Tibial nerve (tissue), 4 donors: Measurements from ENCODE around the gene ICE2. TPM values are rescaled to one million over a fixed set of nuclear protein-coding genes. Genes with fewer than 3 reads are reported as not detected.

Source experiments
- DNase-seq, 2 donors: peaks; one replicate each; pipeline ENCODE4 v3.0.0-alpha.2; 2019; ENCODE audit warnings: low spot score in 2 of 2
- H3K27ac ChIP-seq, 4 donors: fragments of 200-600 bp; sonication (generic) in 3 of 4; one replicate each; pipeline ENCODE4 v1.5.1; 2017 to 2019; ENCODE audit warnings: mild to moderate bottlenecking in 1 of 4
- H3K27me3 ChIP-seq, 2 donors: fragments of 200-600 bp; sonication (generic) in 1 of 2; one replicate each; pipeline versions ENCODE4 v1.5.1 to v1.6.0; 2017 to 2019
- H3K36me3 ChIP-seq, 3 donors: fragments of 200-600 bp; sonication (generic); one replicate each; pipeline ENCODE4 v1.5.1; 2018 to 2019
- H3K4me1 ChIP-seq, 4 donors: fragments of 200-600 bp; sonication (generic) in 3 of 4; one replicate each; pipeline ENCODE4 v1.5.1; 2017 to 2019
- H3K4me3 ChIP-seq, 4 donors: fragments of 200-600 bp; sonication (generic) in 3 of 4; one replicate each; pipeline ENCODE4 v1.5.1; 2017 to 2019; ENCODE audit warnings: mild to moderate bottlenecking in 1 of 4, moderate library complexity in 1 of 4
- H3K9me3 ChIP-seq, 4 donors: fragments of 200-600 bp; sonication (generic) in 3 of 4; one replicate each; pipeline ENCODE4 v1.5.1; 2017 to 2019
- EP300 ChIP-seq, 2 donors: sonication (generic); formaldehyde crosslinking; IDR thresholded peaks; one replicate each; pipeline ENCODE4 v1.6.1; 2017; ENCODE audit warnings: antibody characterized with exemption in 2 of 2, mild to moderate bottlenecking in 1 of 2
- POLR2A ChIP-seq, 2 donors: fragments of 450-650 bp; IDR thresholded peaks; one replicate each; pipeline ENCODE4 v1.6.1; 2017; ENCODE audit warnings: antibody characterized with exemption in 2 of 2, mild to moderate bottlenecking in 2 of 2, moderate library complexity in 2 of 2
- WGBS, 2 donors: methylation state at CpG; one replicate each; pipeline ENCODE4 v1.1.5; 2018; 5-methylcytosine and 5-hydroxymethylcytosine counted together
- total RNA-seq, 4 donors: library from RNA; depleted of rRNA; stranded (reverse); fragments of >200 nt; gene quantifications; one replicate each; pipeline ENCODE4 v1.1.0, GENCODE V29; 2016
- TF ChIP-seq, protein P1 (sequence below), 5 experiments: fragments of 200-600 bp in 3 of 5; fragments of 450-650 bp in 2 of 5; sonication (generic) in 3 of 5; IDR thresholded peaks; one replicate each; pipeline ENCODE4 v1.5.1; 2016 to 2019; ENCODE audit warnings: antibody characterized with exemption in 5 of 5, mild to moderate bottlenecking in 3 of 5, moderate library complexity in 2 of 5

The ICE2 gene
- total RNA-seq = 10 to 100 TPM; 23.9 to 44.1 (median 26.0) TPM

DNA sequence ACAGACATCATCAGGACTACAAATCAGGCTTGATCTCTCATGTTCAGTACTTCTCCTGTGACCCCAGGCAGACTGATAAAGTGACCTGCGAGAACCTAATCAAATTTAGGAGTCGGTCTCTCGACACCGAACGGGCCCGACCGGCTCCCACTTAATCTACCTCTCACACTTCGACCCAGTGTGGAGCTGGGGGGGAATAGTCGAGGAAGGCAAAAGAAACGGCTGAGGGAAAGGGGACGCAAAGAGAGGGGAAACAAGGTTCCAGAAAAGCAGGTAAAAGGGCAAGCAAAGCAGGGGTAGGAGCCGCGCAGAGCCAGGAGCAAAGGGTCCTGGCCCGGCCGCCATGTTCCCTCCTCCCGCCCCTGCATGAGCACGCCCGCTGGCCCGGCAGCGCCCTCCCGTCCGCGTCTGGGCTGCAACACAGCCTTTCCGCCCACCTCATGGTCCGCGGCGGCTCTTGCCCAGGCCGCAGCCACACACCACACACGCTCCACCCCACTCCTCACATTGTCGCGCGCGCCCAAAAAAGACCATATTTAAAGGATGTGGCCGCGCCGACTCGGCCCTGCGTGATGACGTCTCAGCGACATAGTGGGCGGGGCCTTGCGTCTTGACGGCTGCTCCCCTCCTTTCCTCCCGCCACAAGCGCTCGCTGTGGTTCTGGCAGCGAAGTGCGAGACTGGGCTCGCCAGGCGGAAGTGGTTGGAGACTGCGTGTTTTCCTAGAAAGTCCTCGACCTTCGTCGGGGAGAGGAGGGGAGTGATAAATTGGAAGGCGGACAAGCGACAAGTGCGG, at the start of gene ICE2:
ICE2 (minus strand) TSS at position 577 of the 795 bp plus-strand sequence. CDS start 1,165 bp downstream, outside the sequence.
- peaks cover 0 to 15% (median 0%) of the 10 kb centered on the region in 3 donors for H3K36me3 ChIP-seq
- H3K4me3 ChIP-seq = peak within 1 kb of the TSS; percentile 58 to 90 (median 81)
- no peaks in the 10 kb centered on the region for H3K27me3 ChIP-seq
- peaks cover 4 to 54% (median 15%) of the 10 kb centered on the region in 4 donors for H3K4me1 ChIP-seq
- H3K9me3 ChIP-seq = no peaks in the 10 kb centered on the region
- 0 to 2% methylated on average over 52 to 57 of the region's 57 CpGs for WGBS, 2 donors
- TF ChIP-seq, protein P1, sequence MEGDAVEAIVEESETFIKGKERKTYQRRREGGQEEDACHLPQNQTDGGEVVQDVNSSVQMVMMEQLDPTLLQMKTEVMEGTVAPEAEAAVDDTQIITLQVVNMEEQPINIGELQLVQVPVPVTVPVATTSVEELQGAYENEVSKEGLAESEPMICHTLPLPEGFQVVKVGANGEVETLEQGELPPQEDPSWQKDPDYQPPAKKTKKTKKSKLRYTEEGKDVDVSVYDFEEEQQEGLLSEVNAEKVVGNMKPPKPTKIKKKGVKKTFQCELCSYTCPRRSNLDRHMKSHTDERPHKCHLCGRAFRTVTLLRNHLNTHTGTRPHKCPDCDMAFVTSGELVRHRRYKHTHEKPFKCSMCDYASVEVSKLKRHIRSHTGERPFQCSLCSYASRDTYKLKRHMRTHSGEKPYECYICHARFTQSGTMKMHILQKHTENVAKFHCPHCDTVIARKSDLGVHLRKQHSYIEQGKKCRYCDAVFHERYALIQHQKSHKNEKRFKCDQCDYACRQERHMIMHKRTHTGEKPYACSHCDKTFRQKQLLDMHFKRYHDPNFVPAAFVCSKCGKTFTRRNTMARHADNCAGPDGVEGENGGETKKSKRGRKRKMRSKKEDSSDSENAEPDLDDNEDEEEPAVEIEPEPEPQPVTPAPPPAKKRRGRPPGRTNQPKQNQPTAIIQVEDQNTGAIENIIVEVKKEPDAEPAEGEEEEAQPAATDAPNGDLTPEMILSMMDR (IDR thresholded peaks at IDR 0.05) = peak in 3 of 5 experiments; percentile 6 to 40 (median 22)
- TF ChIP-seq POLR2A (IDR thresholded peaks at IDR 0.05) = peak; percentile 79 to 86
- peak; percentile 64 to 98 for TF ChIP-seq EP300 (IDR thresholded peaks at IDR 0.05)
- H3K27ac ChIP-seq = peak within 1 kb of the TSS; percentile 79 to 97 (median 92)
- peak; percentile 92 to 96 for DNase-seq

GRCh38 chr15:60528530-60528929, 49.6 kb upstream of the ICE2 start:
- no peak for TF ChIP-seq EP300 (IDR thresholded peaks at IDR 0.05)
- TF ChIP-seq, protein P1 (IDR thresholded peaks at IDR 0.05) = no peak
- TF ChIP-seq POLR2A (IDR thresholded peaks at IDR 0.05) = no peak
- H3K27ac ChIP-seq = no peak overlapping the region
- no peak for DNase-seq
- H3K27me3 ChIP-seq = no peaks in the 10 kb centered on the region
- no peaks in the 10 kb centered on the region for H3K36me3 ChIP-seq
- WGBS, 2 donors = 87 to 88% methylated on average over 1 of the region's 1 CpG
- no peaks in the 10 kb centered on the region for H3K9me3 ChIP-seq
- H3K4me1 ChIP-seq = peaks cover 0 to 11% (median 3%) of the 10 kb centered on the region in 4 donors
- H3K4me3 ChIP-seq = no peak overlapping the region

DNA sequence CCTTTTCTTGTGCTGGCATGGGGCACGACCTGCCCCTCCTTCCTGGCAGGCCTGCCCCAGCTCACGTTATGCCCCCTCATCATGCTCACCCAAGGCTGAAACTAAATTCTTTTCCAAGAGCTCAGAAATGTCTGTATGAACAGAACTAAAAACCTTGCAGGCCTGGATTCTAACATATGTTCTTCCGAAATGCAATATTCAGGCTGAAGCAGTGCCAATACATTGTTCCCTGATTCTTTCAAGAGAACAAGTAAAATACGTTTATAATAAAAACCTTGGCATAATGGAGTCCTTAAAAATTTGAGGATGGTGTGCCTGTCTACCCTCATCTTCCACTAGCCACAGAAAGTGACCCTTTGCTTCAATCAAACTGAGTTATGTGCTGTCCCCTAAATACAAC, 48.5 kb upstream of the ICE2 start:
- peaks cover 0 to 11% (median 3%) of the 10 kb centered on the region in 4 donors for H3K4me1 ChIP-seq

GRCh38 chr15:60526127-60526616, 47.2 kb upstream of the ICE2 start:
- H3K4me3 ChIP-seq = no peak overlapping the region
- H3K9me3 ChIP-seq = no peaks in the 10 kb centered on the region
- H3K36me3 ChIP-seq = no peaks in the 10 kb centered on the region
- peak overlapping the region in 1 of 4 donors; percentile 29 for H3K27ac ChIP-seq
- DNase-seq = peak in 1 of 2 donors; percentile 57
- TF ChIP-seq POLR2A (IDR thresholded peaks at IDR 0.05) = no peak
- TF ChIP-seq, protein P1 (IDR thresholded peaks at IDR 0.05) = no peak
- TF ChIP-seq EP300 (IDR thresholded peaks at IDR 0.05) = no peak
- 65 to 76% methylated on average over 10 of the region's 10 CpGs for WGBS, 2 donors
- peaks cover 0 to 11% (median 3%) of the 10 kb centered on the region in 4 donors for H3K4me1 ChIP-seq
- H3K27me3 ChIP-seq = no peaks in the 10 kb centered on the region

More for the DNA sequence above, 48.5 kb upstream of the ICE2 start:
- WGBS, 2 donors = 67 to 68% methylated on average over 4 of the region's 4 CpGs
- peak overlapping the region in 1 of 4 donors; percentile 20 for H3K27ac ChIP-seq
- H3K27me3 ChIP-seq = no peaks in the 10 kb centered on the region
- no peak overlapping the region for H3K4me3 ChIP-seq
- no peak for DNase-seq
- TF ChIP-seq, protein P1 (IDR thresholded peaks at IDR 0.05) = no peak
- TF ChIP-seq EP300 (IDR thresholded peaks at IDR 0.05) (no peak), POLR2A (IDR thresholded peaks at IDR 0.05) (no peak)
- no peaks in the 10 kb centered on the region for H3K36me3 ChIP-seq
- H3K9me3 ChIP-seq = no peaks in the 10 kb centered on the region
